ENCODE measurements around the gene PRRC2A. TPM values are rescaled to one million over a fixed set of nuclear protein-coding genes. Genes with fewer than 3 reads are reported as not detected.
A peak's percentile ranks its signal among the peaks of the same experiment; 100 is the strongest.

The PRRC2A gene
- total RNA-seq, result 100 to 1,000 TPM; 240 to 246 TPM

- H3K27ac Mint-ChIP-seq, result peak within 1 kb of the TSS; percentile 95
- H3K4me3 Mint-ChIP-seq, result peak within 1 kb of the TSS; percentile 86
- peaks cover 43% of the 10 kb centered on the region for H3K4me1 Mint-ChIP-seq
- peaks cover 49% of the 10 kb centered on the region for H3K36me3 Mint-ChIP-seq (ENCODE audit: low read depth)
- POLR2A ChIA-PET, result interaction anchor here (0.6 kb wide), 1 partner anchor 9 kb away, joined by 3 read pairs; no protein-coding TSS in a partner anchor
- DNase-seq, result peak; percentile 80
- H3K27me3 Mint-ChIP-seq, result no peaks in the 10 kb centered on the region
- H3K9me3 Mint-ChIP-seq, result no peaks in the 10 kb centered on the region
- CTCF ChIA-PET, result interaction anchor here (0.9 to 3.5 kb wide), 3 partner anchors 22 to 45 kb away, joined by 3 to 12 read pairs (median 3); partner anchors contain the start of genes LTB and TNF
Measured at GRCh38 chr6:31620586-31621319, at the start of gene PRRC2A. Gene PRRC2A, plus strand, starts transcription at chr6:31620715. Its CDS starts 2,075 bp downstream, at chr6:31622790.

- Mint-ChIP-seq H3K36me3 (ENCODE audit: low read depth) (peaks cover 32% of the 10 kb centered on the region), H3K9me3 (no peaks in the 10 kb centered on the region), H3K4me3 (peak within 1 kb of the TSS; percentile 90), H3K27me3 (peaks cover 6% of the 10 kb centered on the region), H3K27ac (peak within 1 kb of the TSS; percentile 96), H3K4me1 (peaks cover 97% of the 10 kb centered on the region)
- POLR2A ChIA-PET, result no interaction called here
- CTCF ChIA-PET, result interaction anchor here (1.0 to 18.9 kb wide), 9 partner anchors 10 to 25 kb away, joined by 3 to 576 read pairs (median 23); partner anchors contain the start of genes ATP6V1G2, LST1, LTB and NCR3
- DNase-seq, result peak; percentile 75
Measured at GRCh38 chr6:31572041-31572911, 48.2 kb upstream of the PRRC2A start, which contains the start of gene LTA. Gene LTA, plus strand, starts transcription at chr6:31572289. Its CDS starts 454 bp downstream, at chr6:31572743.

- ChIA-PET CTCF (interaction anchor here (1.2 to 18.9 kb wide), 5 partner anchors 22 to 79 kb away, joined by 4 to 576 read pairs (median 20); partner anchors contain the start of genes ATP6V1G2, DDX39B, LST1 and LTB), POLR2A (interaction anchor here (2.0 kb wide), 1 partner anchor 24 kb away, joined by 15 read pairs; no protein-coding TSS in a partner anchor)
- peaks cover 6% of the 10 kb centered on the region for H3K27me3 Mint-ChIP-seq
- H3K9me3 Mint-ChIP-seq, result no peaks in the 10 kb centered on the region
- peaks cover 94% of the 10 kb centered on the region for H3K4me1 Mint-ChIP-seq
- H3K4me3 Mint-ChIP-seq, result peak overlapping the region; percentile 90
- peaks cover 38% of the 10 kb centered on the region for H3K36me3 Mint-ChIP-seq (ENCODE audit: low read depth)
- DNase-seq, result no peak
- peak overlapping the region; percentile 96 for H3K27ac Mint-ChIP-seq
Measured at GRCh38 chr6:31573239-31574105, 47.0 kb upstream of the PRRC2A start.

- Mint-ChIP-seq H3K4me3 (peak overlapping the region; percentile 90), H3K27me3 (peaks cover 4% of the 10 kb centered on the region), H3K9me3 (no peaks in the 10 kb centered on the region), H3K4me1 (peaks cover 94% of the 10 kb centered on the region), H3K36me3 (ENCODE audit: low read depth) (peaks cover 48% of the 10 kb centered on the region), H3K27ac (peak overlapping the region; percentile 59)
- ChIA-PET CTCF (interaction anchor here (0.7 to 18.9 kb wide), 9 partner anchors 11 to 352 kb away, joined by 3 to 576 read pairs (median 4); partner anchors contain the start of genes ATP6V1G2, DDX39B, LST1 and LTB), POLR2A (interaction anchor here (0.6 to 2.0 kb wide), 9 partner anchors 14 to 256 kb away, joined by 3 to 15 read pairs (median 5); partner anchors contain the start of genes DDX39B, NCR3 and NFKBIL1)
- no peak for DNase-seq
Measured at GRCh38 chr6:31574106-31575061, 46.1 kb upstream of the PRRC2A start.

- Mint-ChIP-seq H3K27me3 (no peaks in the 10 kb centered on the region), H3K9me3 (no peaks in the 10 kb centered on the region), H3K27ac (peak within 1 kb of the TSS; percentile 88), H3K4me3 (peak within 1 kb of the TSS; percentile 90), H3K36me3 (ENCODE audit: low read depth) (peaks cover 55% of the 10 kb centered on the region), H3K4me1 (peaks cover 90% of the 10 kb centered on the region)
- POLR2A ChIA-PET, result interaction anchor here (0.6 to 2.0 kb wide), 13 partner anchors 12 to 255 kb away, joined by 3 to 15 read pairs (median 5); partner anchors contain the start of genes DDX39B, NCR3 and NFKBIL1
- peak; percentile 82 for DNase-seq
- CTCF ChIA-PET, result interaction anchor here (0.7 to 18.9 kb wide), 7 partner anchors 12 to 351 kb away, joined by 3 to 576 read pairs (median 20); partner anchors contain the start of genes ATP6V1G2, LST1, LTB and NCR3
Measured at GRCh38 chr6:31575335-31575901, 45.1 kb upstream of the PRRC2A start, which contains the start of gene TNF. Gene TNF, plus strand, starts transcription at chr6:31575565. Its CDS starts 177 bp downstream, at chr6:31575742.

GRCh38 chr6:31575952-31576685, 44.4 kb upstream of the PRRC2A start:
- Mint-ChIP-seq H3K4me1 (peaks cover 86% of the 10 kb centered on the region), H3K4me3 (peak overlapping the region; percentile 90), H3K27ac (peak overlapping the region; percentile 88), H3K36me3 (ENCODE audit: low read depth) (peaks cover 61% of the 10 kb centered on the region), H3K9me3 (no peaks in the 10 kb centered on the region), H3K27me3 (no peaks in the 10 kb centered on the region)
- ChIA-PET CTCF (interaction anchor here (1.0 to 18.9 kb wide), 13 partner anchors 8 to 350 kb away, joined by 3 to 576 read pairs (median 9); partner anchors contain the start of genes ATP6V1G2, DDX39B, LST1 and LTB), POLR2A (interaction anchor here (0.6 to 2.0 kb wide), 11 partner anchors 11 to 254 kb away, joined by 3 to 15 read pairs (median 5); partner anchors contain the start of genes DDX39B and NCR3)
- DNase-seq, result no peak

GRCh38 chr6:31576897-31577578, 43.5 kb upstream of the PRRC2A start:
- DNase-seq, result peak; percentile 62
- POLR2A ChIA-PET, result interaction anchor here (0.9 to 1.6 kb wide), 3 partner anchors 10 to 25 kb away, joined by 3 to 5 read pairs (median 4); no protein-coding TSS in a partner anchor
- CTCF ChIA-PET, result interaction anchor here (0.5 to 18.9 kb wide), 11 partner anchors 9 to 158 kb away, joined by 3 to 576 read pairs (median 7); partner anchors contain the start of genes ATP6V1G2, DDX39B, LST1 and LTB
- Mint-ChIP-seq H3K27me3 (no peaks in the 10 kb centered on the region), H3K27ac (peak overlapping the region; percentile 88), H3K4me1 (peaks cover 77% of the 10 kb centered on the region), H3K4me3 (peak overlapping the region; percentile 90), H3K36me3 (ENCODE audit: low read depth) (peaks cover 68% of the 10 kb centered on the region), H3K9me3 (no peaks in the 10 kb centered on the region)

GRCh38 chr6:31577579-31577966, 42.9 kb upstream of the PRRC2A start:
- H3K4me1 Mint-ChIP-seq, result peaks cover 76% of the 10 kb centered on the region
- H3K27ac Mint-ChIP-seq, result peak overlapping the region; percentile 88
- DNase-seq, result no peak

More at GRCh38 chr6:31577579-31577966, 42.9 kb upstream of the PRRC2A start:
- Mint-ChIP-seq H3K36me3 (ENCODE audit: low read depth) (peaks cover 72% of the 10 kb centered on the region), H3K27me3 (no peaks in the 10 kb centered on the region), H3K4me3 (peak overlapping the region; percentile 90), H3K9me3 (no peaks in the 10 kb centered on the region)
- ChIA-PET POLR2A (no interaction called here), CTCF (interaction anchor here (0.9 to 18.9 kb wide), 10 partner anchors 10 to 84 kb away, joined by 3 to 576 read pairs (median 8); partner anchors contain the start of genes ATP6V1G2, DDX39B, LST1 and LTB)
